ENCODE data around the gene SNAP91. TPM values are rescaled to one million over a fixed set of nuclear protein-coding genes. Genes with fewer than 3 reads are reported as not detected.

The SNAP91 gene
- total RNA-seq, 1 donor from 2014 or later = 2.6 TPM

DNA sequence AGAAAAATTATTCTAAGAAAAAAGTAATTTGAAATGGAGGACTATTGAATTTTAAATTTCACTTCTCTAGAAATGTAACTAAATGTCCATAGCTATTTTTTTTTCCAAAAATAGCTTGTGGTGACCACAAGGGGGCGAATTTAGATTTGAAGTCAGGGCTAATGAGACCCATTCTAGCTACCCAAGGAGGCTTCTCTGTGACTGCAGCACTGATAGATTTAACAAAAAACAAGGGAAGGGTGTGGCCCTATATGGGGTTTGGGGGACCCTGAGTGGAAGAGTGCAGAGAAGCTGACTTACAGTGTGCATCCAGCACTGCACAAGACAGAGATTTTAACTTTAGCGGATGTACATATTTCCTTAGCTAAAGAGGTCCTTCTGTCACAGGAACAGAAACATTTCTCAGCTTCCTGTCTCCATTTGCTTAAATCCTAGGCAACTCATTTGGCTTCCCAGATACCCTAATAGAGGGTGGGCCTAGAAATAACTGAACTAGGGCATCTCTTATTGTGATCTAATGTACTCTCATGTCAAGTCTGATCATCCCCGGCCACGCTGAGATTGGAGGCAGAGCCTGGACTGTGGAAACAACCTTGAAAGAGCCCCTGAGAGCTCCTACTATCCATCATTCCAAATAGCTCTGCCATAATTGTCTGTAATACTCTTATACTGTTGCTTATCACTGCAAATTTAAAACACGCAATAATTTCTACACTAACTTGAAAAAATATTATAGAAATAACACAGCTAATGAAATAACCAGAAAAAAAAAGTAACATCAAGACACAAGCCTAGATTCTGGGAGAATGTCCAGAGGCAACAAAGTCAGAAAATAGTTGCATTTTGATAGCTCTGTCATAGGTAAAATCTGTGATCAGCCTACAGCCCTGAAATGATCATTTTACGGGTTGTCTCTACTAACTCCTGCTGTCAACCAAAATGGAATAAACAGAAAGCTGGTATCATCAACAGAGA lies 93.6 kb downstream of the SNAP91 start:
- H3K36me3 ChIP-seq = no peaks in the 10 kb centered on the region
- H3K4me3 ChIP-seq = no peak overlapping the region
- H3K9me3 ChIP-seq (replicated peaks) = no peaks in the 10 kb centered on the region
- TF ChIP-seq, protein P1, sequence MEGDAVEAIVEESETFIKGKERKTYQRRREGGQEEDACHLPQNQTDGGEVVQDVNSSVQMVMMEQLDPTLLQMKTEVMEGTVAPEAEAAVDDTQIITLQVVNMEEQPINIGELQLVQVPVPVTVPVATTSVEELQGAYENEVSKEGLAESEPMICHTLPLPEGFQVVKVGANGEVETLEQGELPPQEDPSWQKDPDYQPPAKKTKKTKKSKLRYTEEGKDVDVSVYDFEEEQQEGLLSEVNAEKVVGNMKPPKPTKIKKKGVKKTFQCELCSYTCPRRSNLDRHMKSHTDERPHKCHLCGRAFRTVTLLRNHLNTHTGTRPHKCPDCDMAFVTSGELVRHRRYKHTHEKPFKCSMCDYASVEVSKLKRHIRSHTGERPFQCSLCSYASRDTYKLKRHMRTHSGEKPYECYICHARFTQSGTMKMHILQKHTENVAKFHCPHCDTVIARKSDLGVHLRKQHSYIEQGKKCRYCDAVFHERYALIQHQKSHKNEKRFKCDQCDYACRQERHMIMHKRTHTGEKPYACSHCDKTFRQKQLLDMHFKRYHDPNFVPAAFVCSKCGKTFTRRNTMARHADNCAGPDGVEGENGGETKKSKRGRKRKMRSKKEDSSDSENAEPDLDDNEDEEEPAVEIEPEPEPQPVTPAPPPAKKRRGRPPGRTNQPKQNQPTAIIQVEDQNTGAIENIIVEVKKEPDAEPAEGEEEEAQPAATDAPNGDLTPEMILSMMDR (IDR thresholded peaks at IDR 0.05; ENCODE audit: borderline replicate concordance) = peak; percentile 61
- no peak for DNase-seq
- intact Hi-C loops (cut with micrococcal nuclease) = loop anchor here (10.0 kb wide), 1 partner anchor 609 kb away; the partner anchor contains the start of gene CEP162
- no peak overlapping the region for H3K27ac ChIP-seq (replicated peaks)
- no peaks in the 10 kb centered on the region for H3K4me1 ChIP-seq
- no peaks in the 10 kb centered on the region for H3K27me3 ChIP-seq (ENCODE audit: low read depth)

DNA sequence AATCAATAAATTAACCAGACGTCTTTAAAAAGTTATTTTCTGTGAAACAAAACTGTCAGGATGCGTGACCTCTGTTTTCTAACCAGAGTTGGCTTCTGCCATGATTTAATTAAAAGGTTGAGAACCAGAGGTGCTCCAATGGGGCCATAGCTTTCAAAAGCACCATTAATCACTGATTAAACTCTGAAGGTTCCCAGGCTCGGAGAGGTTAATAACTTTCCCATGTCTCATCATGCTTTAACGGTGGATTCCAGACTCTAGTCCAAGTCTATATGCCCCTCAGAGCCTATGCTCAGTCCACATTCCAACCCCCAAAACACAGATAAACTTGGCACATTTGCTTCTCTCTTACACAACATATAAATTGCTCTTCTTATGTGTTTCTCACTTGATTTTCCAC lies 95.5 kb downstream of the SNAP91 start:
- Histone ChIP-seq H3K9me3 (replicated peaks) (no peaks in the 10 kb centered on the region), H3K27ac (replicated peaks) (no peak overlapping the region), H3K36me3 (no peaks in the 10 kb centered on the region), H3K27me3 (ENCODE audit: low read depth) (no peaks in the 10 kb centered on the region), H3K4me3 (no peak overlapping the region), H3K4me1 (no peaks in the 10 kb centered on the region)
- TF ChIP-seq, protein P1 (IDR thresholded peaks at IDR 0.05; ENCODE audit: borderline replicate concordance) = no peak
- intact Hi-C loops (cut with micrococcal nuclease) = loop anchor here (10.0 kb wide), 1 partner anchor 611 kb away; the partner anchor contains the start of gene CEP162
- no peak for DNase-seq

DNA sequence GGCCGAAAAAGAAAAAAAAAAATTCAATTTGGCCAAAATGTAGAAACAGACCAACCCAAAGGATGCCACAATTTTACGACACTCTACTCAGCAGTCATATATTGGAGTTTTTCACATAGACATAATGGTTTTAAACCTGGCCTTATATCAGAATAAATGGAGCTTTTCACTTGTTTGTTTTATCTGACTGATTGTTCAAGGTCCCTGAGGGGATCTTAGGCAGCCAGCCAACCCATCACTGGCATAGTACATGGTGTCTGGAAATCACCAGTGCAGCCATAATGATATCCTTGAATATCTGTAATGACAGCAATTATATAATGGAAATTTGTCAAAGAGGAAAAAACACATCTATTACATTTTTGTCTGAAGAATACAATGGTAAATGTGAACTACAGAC lies 99.7 kb downstream of the SNAP91 start:
- Histone ChIP-seq H3K27me3 (ENCODE audit: low read depth) (no peaks in the 10 kb centered on the region), H3K4me3 (no peak overlapping the region), H3K36me3 (no peaks in the 10 kb centered on the region), H3K27ac (replicated peaks) (no peak overlapping the region), H3K4me1 (no peaks in the 10 kb centered on the region), H3K9me3 (replicated peaks) (no peaks in the 10 kb centered on the region)
- intact Hi-C loops (cut with micrococcal nuclease) = no loop called here
- TF ChIP-seq, protein P1 (IDR thresholded peaks at IDR 0.05; ENCODE audit: borderline replicate concordance) = no peak
- DNase-seq = no peak

DNA sequence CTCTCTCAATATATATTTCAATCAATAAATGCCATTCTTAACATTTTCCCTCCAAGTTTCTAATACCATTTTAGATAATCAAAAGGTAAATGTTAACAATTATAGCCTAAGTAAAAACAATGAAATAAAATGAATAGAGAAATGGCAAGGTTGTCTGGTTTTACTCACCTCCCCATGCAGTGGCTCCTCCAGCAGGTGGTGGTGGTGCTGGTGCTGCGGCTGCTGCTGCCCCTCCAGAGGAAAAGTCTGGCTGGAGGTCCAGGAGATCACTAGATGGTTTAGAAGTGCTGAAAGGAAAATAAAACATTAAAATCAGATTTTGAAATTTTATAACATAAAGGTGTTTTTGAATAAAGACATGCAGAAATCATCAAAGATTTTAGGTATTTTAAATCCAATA lies 103.4 kb downstream of the SNAP91 start:
- Histone ChIP-seq H3K27ac (replicated peaks) (no peak overlapping the region), H3K9me3 (replicated peaks) (no peaks in the 10 kb centered on the region), H3K36me3 (no peaks in the 10 kb centered on the region), H3K27me3 (ENCODE audit: low read depth) (no peaks in the 10 kb centered on the region), H3K4me3 (no peak overlapping the region), H3K4me1 (no peaks in the 10 kb centered on the region)
- no peak for DNase-seq
- TF ChIP-seq, protein P1 (IDR thresholded peaks at IDR 0.05; ENCODE audit: borderline replicate concordance) = no peak
- intact Hi-C loops (cut with micrococcal nuclease) = no loop called here

DNA sequence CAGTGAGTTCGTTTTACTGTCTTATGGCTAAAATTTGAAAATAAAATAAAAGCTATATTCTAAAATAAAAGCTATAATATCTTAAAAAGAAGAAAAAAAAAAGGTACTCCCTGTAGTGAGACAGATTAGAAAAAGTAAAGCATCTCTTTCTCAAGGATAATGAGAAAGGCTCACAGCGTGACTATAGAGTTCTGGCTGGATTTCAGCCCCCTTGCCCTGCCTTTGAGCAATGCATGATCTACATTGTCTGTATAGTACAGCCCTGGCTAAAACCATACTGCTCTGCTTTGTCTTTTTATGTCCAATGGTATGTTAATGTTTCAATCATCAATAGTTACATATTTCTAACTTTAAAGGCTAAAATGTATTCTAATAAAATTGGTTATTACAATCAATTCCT lies 105.3 kb downstream of the SNAP91 start:
- no peaks in the 10 kb centered on the region for H3K9me3 ChIP-seq (replicated peaks)
- no peaks in the 10 kb centered on the region for H3K4me1 ChIP-seq
- H3K27me3 ChIP-seq (ENCODE audit: low read depth) = no peaks in the 10 kb centered on the region
- TF ChIP-seq, protein P1 (IDR thresholded peaks at IDR 0.05; ENCODE audit: borderline replicate concordance) = no peak
- H3K36me3 ChIP-seq = no peaks in the 10 kb centered on the region
- H3K27ac ChIP-seq (replicated peaks) = no peak overlapping the region
- no peak for DNase-seq
- H3K4me3 ChIP-seq = no peak overlapping the region
- intact Hi-C loops (cut with micrococcal nuclease) = no loop called here
